ENCODE results near the gene MARCHF2. TPM values are rescaled to one million over a fixed set of nuclear protein-coding genes. Genes with fewer than 3 reads are reported as not detected.
A peak's percentile ranks its signal among the peaks of the same experiment; 100 is the strongest.

Gene MARCHF2
- total RNA-seq, 1 donor from 2014 or later: 84.0 TPM

DNA sequence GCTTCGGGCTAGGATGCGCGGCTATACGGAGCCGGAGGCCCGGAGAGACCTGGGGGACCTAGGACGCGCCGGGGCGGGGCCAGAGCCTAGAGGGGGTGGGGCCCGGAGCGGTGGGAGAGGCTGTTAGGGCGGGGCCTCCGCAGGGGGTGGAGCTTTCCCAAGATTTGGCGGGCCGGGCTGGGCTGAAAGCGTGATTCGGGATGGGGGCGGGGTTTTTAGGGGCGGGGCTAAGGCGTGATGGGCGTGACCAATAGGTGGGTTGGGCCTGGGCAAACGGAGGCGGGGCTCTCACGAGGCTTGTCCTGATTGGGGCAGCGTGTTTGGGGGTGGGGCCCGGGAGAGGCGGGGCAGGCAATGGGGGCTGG, 22.5 kb upstream of the MARCHF2 start:
- peak overlapping the region; percentile 74 for H3K4me3 ChIP-seq (ENCODE audit: low read depth, low read length)
- peaks cover 3% of the 10 kb centered on the region for H3K36me3 ChIP-seq (ENCODE audit: control insufficient read depth, insufficient read depth, low read length)
- TF ChIP-seq, protein P1, sequence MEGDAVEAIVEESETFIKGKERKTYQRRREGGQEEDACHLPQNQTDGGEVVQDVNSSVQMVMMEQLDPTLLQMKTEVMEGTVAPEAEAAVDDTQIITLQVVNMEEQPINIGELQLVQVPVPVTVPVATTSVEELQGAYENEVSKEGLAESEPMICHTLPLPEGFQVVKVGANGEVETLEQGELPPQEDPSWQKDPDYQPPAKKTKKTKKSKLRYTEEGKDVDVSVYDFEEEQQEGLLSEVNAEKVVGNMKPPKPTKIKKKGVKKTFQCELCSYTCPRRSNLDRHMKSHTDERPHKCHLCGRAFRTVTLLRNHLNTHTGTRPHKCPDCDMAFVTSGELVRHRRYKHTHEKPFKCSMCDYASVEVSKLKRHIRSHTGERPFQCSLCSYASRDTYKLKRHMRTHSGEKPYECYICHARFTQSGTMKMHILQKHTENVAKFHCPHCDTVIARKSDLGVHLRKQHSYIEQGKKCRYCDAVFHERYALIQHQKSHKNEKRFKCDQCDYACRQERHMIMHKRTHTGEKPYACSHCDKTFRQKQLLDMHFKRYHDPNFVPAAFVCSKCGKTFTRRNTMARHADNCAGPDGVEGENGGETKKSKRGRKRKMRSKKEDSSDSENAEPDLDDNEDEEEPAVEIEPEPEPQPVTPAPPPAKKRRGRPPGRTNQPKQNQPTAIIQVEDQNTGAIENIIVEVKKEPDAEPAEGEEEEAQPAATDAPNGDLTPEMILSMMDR (IDR thresholded peaks at IDR 0.05; ENCODE audit: insufficient read depth, low read length, severe bottlenecking): no peak
- no peaks in the 10 kb centered on the region for H3K27me3 ChIP-seq (ENCODE audit: control insufficient read depth, insufficient read depth, low read length)
- no peak for FAIRE-seq
- peak; percentile 77 for DNase-seq (ENCODE audit: low read depth)

DNA sequence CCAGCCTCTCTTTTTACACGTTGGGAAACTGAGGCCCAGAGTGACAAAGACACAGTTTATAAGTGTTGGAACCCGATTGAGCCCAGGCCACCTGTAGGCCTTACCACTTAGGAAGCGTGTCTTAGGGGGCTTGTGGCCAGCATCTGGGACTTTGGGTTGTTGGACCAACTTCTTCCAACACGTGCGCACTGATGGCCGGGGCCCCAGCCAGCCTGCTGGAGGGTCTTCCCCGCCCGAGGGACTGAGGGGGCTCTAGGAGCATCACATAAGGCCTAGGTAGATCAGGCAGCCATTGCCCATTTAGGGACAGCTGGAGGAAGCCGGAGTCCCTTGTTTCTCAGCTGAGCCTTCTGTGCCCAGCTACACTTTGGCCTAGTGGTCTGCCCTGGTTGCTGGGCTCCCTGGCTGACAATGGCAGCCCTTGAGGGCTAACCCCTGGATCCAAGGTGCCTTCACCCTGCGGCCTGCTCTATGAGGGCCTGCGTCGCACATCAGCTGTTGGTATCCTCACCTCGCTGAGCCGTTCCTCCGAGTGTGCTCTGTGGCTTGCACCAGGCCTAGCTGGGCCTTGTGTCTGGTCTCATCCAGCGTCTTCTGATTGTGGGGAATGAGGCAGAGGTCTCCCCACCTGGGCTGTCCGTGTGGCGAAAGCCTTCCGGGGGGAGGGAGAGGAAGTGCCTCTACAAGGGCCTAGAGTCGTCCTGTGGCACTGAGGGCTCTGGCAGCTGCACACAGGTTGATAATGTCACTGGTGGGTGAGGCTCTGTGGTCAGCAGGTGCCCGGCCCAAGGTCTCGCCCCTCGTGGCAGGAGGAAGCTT, 21.7 kb upstream of the MARCHF2 start:
- DNase-seq (ENCODE audit: low read depth) (no peak), FAIRE-seq (no peak)
- no peaks in the 10 kb centered on the region for H3K27me3 ChIP-seq (ENCODE audit: control insufficient read depth, insufficient read depth, low read length)
- peak overlapping the region; percentile 14 for H3K4me3 ChIP-seq (ENCODE audit: low read depth, low read length)
- H3K36me3 ChIP-seq (ENCODE audit: control insufficient read depth, insufficient read depth, low read length): peaks cover 3% of the 10 kb centered on the region
- TF ChIP-seq, protein P1 (IDR thresholded peaks at IDR 0.05; ENCODE audit: insufficient read depth, low read length, severe bottlenecking): no peak

DNA sequence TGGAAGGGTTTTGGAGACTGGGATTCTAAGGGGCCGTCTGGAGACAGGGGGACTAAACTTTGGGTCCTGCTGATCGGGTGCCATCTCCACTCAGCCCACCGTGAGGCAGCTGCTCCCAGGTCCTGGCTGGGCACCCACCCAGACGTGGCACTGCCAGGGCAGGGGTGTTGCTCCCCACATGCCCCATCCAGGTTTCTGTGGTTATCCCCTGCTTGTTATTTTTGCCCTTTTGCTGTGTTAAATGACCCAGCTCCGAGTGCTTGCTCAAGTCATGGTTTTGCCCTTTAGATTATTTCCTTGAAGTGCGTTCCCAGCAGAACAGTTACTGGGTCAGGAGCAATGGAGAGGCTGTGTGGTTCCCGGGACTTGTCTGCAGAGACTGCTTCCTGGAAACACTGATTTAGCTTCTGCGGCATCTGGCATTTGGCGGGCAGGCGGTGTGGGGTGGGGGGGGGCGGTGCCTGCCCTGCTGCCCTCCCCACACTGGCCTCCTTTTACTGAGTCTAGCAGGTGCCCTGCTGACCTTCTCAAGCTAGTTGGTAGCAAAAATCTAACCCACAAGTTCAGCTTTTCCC, 21.0 kb upstream of the MARCHF2 start:
- peaks cover 3% of the 10 kb centered on the region for H3K36me3 ChIP-seq (ENCODE audit: control insufficient read depth, insufficient read depth, low read length)
- DNase-seq (ENCODE audit: low read depth) (no peak), FAIRE-seq (no peak)
- TF ChIP-seq, protein P1 (IDR thresholded peaks at IDR 0.05; ENCODE audit: insufficient read depth, low read length, severe bottlenecking): no peak
- H3K27me3 ChIP-seq (ENCODE audit: control insufficient read depth, insufficient read depth, low read length): no peaks in the 10 kb centered on the region
- no peak overlapping the region for H3K4me3 ChIP-seq (ENCODE audit: low read depth, low read length)

DNA sequence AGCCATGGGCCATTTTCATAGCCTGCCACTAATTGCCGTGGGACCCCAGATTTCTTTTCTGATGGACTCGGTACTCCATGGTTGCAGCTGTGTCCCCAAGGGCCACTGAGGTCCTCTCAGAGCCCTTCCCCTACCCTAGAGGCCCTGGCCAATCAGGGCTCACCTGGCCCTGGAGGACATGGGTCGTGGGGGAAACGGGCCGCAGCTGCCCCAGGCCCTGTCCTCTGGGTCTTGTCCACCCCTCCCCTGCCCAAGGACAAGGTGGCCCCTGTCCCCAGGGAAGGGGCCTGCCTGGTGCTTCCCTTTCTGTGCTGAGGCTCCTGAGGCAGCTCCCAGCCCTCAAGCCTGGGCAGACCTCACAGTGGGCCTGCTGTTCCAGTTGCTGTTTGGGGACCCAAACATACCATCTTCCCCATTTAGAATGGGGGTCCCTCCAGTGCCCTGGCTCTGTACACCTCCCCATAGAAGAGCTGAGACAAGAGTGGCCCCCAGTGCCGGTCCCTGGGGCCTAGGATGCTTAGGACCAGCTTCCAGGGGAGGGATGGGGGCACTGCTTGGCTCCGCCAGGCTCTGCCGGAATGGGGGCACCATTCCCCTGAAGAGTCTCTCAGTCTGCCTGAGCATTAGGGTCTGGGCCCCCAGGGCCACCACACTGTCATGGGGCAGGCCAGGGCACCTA, 19.8 kb upstream of the MARCHF2 start:
- FAIRE-seq (no peak), DNase-seq (ENCODE audit: low read depth) (no peak)
- Histone ChIP-seq H3K27me3 (ENCODE audit: control insufficient read depth, insufficient read depth, low read length) (no peaks in the 10 kb centered on the region), H3K4me3 (ENCODE audit: low read depth, low read length) (no peak overlapping the region), H3K36me3 (ENCODE audit: control insufficient read depth, insufficient read depth, low read length) (peaks cover 6% of the 10 kb centered on the region)
- TF ChIP-seq, protein P1 (IDR thresholded peaks at IDR 0.05; ENCODE audit: insufficient read depth, low read length, severe bottlenecking): no peak

DNA sequence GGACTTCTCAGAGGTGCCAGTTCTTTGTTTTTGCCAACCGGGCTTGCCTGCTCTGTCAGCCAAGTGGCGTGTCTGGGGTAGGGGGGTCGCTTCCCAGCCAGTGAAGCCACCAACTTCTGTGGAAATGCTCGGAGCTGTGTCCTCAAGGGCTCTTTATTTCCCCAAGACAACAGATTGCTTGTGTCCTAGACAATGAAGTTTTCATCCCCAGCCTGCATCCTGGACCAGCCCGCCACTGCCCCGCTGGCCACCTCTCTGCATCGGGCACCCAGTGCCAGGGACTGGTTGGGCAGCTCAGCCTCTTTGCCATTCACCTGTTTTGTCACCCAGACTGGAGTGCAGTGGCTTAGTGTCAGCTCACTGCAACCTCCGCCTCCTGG, 19.2 kb upstream of the MARCHF2 start:
- no peak for FAIRE-seq
- peaks cover 7% of the 10 kb centered on the region for H3K36me3 ChIP-seq (ENCODE audit: control insufficient read depth, insufficient read depth, low read length)
- no peak for DNase-seq (ENCODE audit: low read depth)
- no peaks in the 10 kb centered on the region for H3K27me3 ChIP-seq (ENCODE audit: control insufficient read depth, insufficient read depth, low read length)
- H3K4me3 ChIP-seq (ENCODE audit: low read depth, low read length): no peak overlapping the region
- TF ChIP-seq, protein P1 (IDR thresholded peaks at IDR 0.05; ENCODE audit: insufficient read depth, low read length, severe bottlenecking): no peak
